Endothelial cell of umbilical vein (primary cell): Measurements from ENCODE around the gene TP53RK. TPM values are rescaled to one million over a fixed set of nuclear protein-coding genes. Genes with fewer than 3 reads are reported as not detected.

ENCODE experiments used
- BruUV-seq: library from RNA; stranded (reverse); fragments of 400-500 nt; replicated peaks from 2 replicates; lab custom pipeline; 2021; lab: Mats Ljungman, UMichigan
- CTCF ChIA-PET: fragments of 300-600, 350-600 bp; sonication (Branson Sonifier 250); formaldehyde crosslinking; loops from one replicate; lab custom pipeline; 2021; ENCODE audit warnings: antibody characterized with exemption, inconsistent platforms; lab: Charles Lee
- POLR2A ChIA-PET: fragments of 300-600, 350-600 bp; sonication (Branson Sonifier 250); formaldehyde crosslinking; loops from one replicate; lab custom pipeline; 2021; ENCODE audit warnings: antibody characterized with exemption, inconsistent platforms; lab: Charles Lee
- DNase-seq: peaks from one replicate; pipeline ENCODE4 v3.0.0-alpha.2; 2011; ENCODE audit warnings: low read depth, low spot score
- FAIRE-seq: peaks from 2 replicates; lab custom pipeline; 2011; peaks lifted over from hg19 to GRCh38; lab: Jason Lieb, UNC
- H2AFZ ChIP-seq: 2 replicates; pipeline ENCODE4 v1.6.0; 2012; ENCODE audit warnings: low read depth, low read length, control low read depth, inconsistent platforms
- H3K27ac ChIP-seq: 2 replicates; pipeline ENCODE4 v1.5.1; 2011; ENCODE audit warnings: low read depth, mild to moderate bottlenecking, control low read depth, low read length, moderate library complexity; ENCODE audit not compliant: insufficient read depth
- H3K27me3 ChIP-seq, 2 experiments: 2 replicates each; pipeline versions ENCODE4 v1.6.0 to v1.6.1; 2011; ENCODE audit warnings: low read length in 2 of 2, mixed read lengths in 1 of 2; ENCODE audit not compliant: control insufficient read depth in 2 of 2, insufficient read depth in 2 of 2
- H3K36me3 ChIP-seq, 2 experiments: 2 replicates in 1 of 2; 3 replicates in 1 of 2; pipeline ENCODE4 v1.5.1; 2011; ENCODE audit warnings: low read length in 2 of 2, mild to moderate bottlenecking in 1 of 2, moderate library complexity in 1 of 2; ENCODE audit not compliant: control insufficient read depth in 2 of 2, insufficient read depth in 2 of 2; ENCODE audit errors: extremely low read depth in 1 of 2
- H3K4me1 ChIP-seq: 3 replicates; pipeline ENCODE4 v1.5.1; 2011; ENCODE audit warnings: mild to moderate bottlenecking, low read length; ENCODE audit not compliant: control insufficient read depth, insufficient read depth; ENCODE audit errors: extremely low read depth
- H3K4me2 ChIP-seq: 2 replicates; pipeline ENCODE4 v1.6.1; 2011; ENCODE audit warnings: low read length, control low read depth, mixed read lengths; ENCODE audit not compliant: insufficient read depth
- H3K4me3 ChIP-seq, 3 experiments: fragments of 200-600 bp in 1 of 3; sonication (generic), shearing (Covaris generic) in 1 of 3; replicated peaks in 1 of 3; 2 replicates each; pipeline ENCODE4 v1.5.1; 2011 to 2016; ENCODE audit warnings: control low read depth in 3 of 3, low read length in 3 of 3, mild to moderate bottlenecking in 2 of 3, inconsistent platforms in 1 of 3, low read depth in 1 of 3, moderate library complexity in 1 of 3; ENCODE audit not compliant: insufficient read depth in 1 of 3
- H3K79me2 ChIP-seq: 2 replicates; pipeline ENCODE4 v1.6.0; 2012; ENCODE audit warnings: low read length, inconsistent platforms; ENCODE audit not compliant: control insufficient read depth, insufficient read depth
- H3K9ac ChIP-seq: replicated peaks from 2 replicates; pipeline ENCODE3; 2011; ENCODE audit warnings: low read length, control low read depth; ENCODE audit not compliant: insufficient read depth; ENCODE audit errors: extremely low read depth
- H3K9me1 ChIP-seq: replicated peaks from 3 replicates; pipeline ENCODE4 v1.6.0; 2011; ENCODE audit warnings: mild to moderate bottlenecking, low read length; ENCODE audit not compliant: control insufficient read depth, insufficient read depth; ENCODE audit errors: extremely low read depth
- H3K9me3 ChIP-seq: replicated peaks from 2 replicates; pipeline ENCODE4 v1.5.1; 2012; ENCODE audit warnings: low read length, inconsistent platforms; ENCODE audit not compliant: control insufficient read depth, insufficient read depth
- H4K20me1 ChIP-seq: replicated peaks from 2 replicates; pipeline ENCODE3; 2011; ENCODE audit warnings: mild to moderate bottlenecking, low read length; ENCODE audit not compliant: control insufficient read depth, insufficient read depth; ENCODE audit errors: extremely low read depth
- CTCF ChIP-seq, 2 donors: IDR thresholded peaks; 1 replicate in 1 of 2; 2 replicates in 1 of 2; pipeline ENCODE4 v1.5.1; 2011; ENCODE audit warnings: low read length in 2 of 2, mild to moderate bottlenecking in 2 of 2, moderate library complexity in 2 of 2, control low read depth in 1 of 2, inconsistent platforms in 1 of 2, low read depth in 1 of 2; ENCODE audit not compliant: insufficient read depth in 1 of 2; ENCODE audit errors: extremely low read depth in 1 of 2
- EZH2 ChIP-seq: IDR thresholded peaks from 2 replicates; pipeline ENCODE4 v1.6.1; 2012; ENCODE audit warnings: borderline replicate concordance, low read depth, mild to moderate bottlenecking, moderate library complexity, low read length, inconsistent platforms; ENCODE audit not compliant: severe bottlenecking
- FOS ChIP-seq: IDR thresholded peaks from 2 replicates; pipeline ENCODE4 v1.6.1; 2011; ENCODE audit warnings: mild to moderate bottlenecking, low read length, moderate library complexity, borderline replicate concordance; ENCODE audit not compliant: insufficient read depth
- GATA2 ChIP-seq: IDR thresholded peaks from 2 replicates; pipeline ENCODE4 v1.7.0; 2011; ENCODE audit warnings: low read depth, mild to moderate bottlenecking, moderate library complexity, mixed read lengths, low read length; ENCODE audit not compliant: insufficient read length, insufficient read depth
- JUN ChIP-seq: IDR thresholded peaks from 2 replicates; pipeline ENCODE4 v1.6.1; 2011; ENCODE audit warnings: borderline replicate concordance, low read depth; ENCODE audit not compliant: insufficient read length, insufficient read depth
- MAX ChIP-seq: IDR thresholded peaks from 2 replicates; pipeline ENCODE4 v1.6.1; 2011; ENCODE audit not compliant: insufficient read depth, insufficient read length
- MYC ChIP-seq: IDR thresholded peaks from one replicate; pipeline ENCODE4 v1.6.1; 2011; ENCODE audit warnings: mild to moderate bottlenecking, low read depth, low read length
- POLR2A ChIP-seq: IDR thresholded peaks from 2 replicates; pipeline ENCODE4 v1.6.1; 2012; ENCODE audit warnings: low read depth, mild to moderate bottlenecking, control low read depth, low read length
- POLR2AphosphoS5 ChIP-seq: IDR thresholded peaks from 2 replicates; pipeline ENCODE4 v1.6.1; 2012; ENCODE audit warnings: low read depth, mild to moderate bottlenecking, control low read depth, low read length, moderate library complexity; ENCODE audit not compliant: insufficient read depth
- dilution Hi-C: fragments of 300-500 bp; cut with MboI; formaldehyde crosslinking; loops from one replicate; pipeline ENCODE4 v1.15.0; 2019; ENCODE audit warnings: low sequenced_read_pairs; ENCODE audit not compliant: extremely low pct_ligation_motif_present
- intact Hi-C: fragments of 100-400 bp; cut with micrococcal nuclease; formaldehyde crosslinking; loops from one replicate; pipeline ENCODE4 v1.10.0; 2022
- polyA plus RNA-seq, 4 experiments: library from polyadenylated mRNA; depleted of rRNA in 3 of 4; stranded (reverse) in 3 of 4; unstranded in 1 of 4; fragments of >200 nt; gene quantifications; 2 replicates each; pipeline versions ENCODE4 v1.2.1 to v1.2.3, GENCODE V29; 2011 to 2012; ENCODE audit warnings: missing spikeins in 1 of 4
- total RNA-seq: library from RNA; stranded (reverse); gene quantifications from 2 replicates; pipeline ENCODE4 v1.2.3, GENCODE V29; 2021

The TP53RK gene
- total and polyA plus RNA-seq, 2 donors (not counting 3 experiments of a cell fraction or from before 2014, with no cell fraction given) = 7.0 to 13.1 TPM

- dilution Hi-C loops (no loop called here), intact Hi-C loops (no loop called here)
- H3K79me2 ChIP-seq = no peaks in the 10 kb centered on the region
- H2AFZ ChIP-seq = no peak overlapping the region
- H3K27ac ChIP-seq = no peak overlapping the region
- H3K4me3 ChIP-seq = no peak overlapping the region
- H3K36me3 ChIP-seq = no peaks in the 10 kb centered on the region
- no peaks in the 10 kb centered on the region for H3K27me3 ChIP-seq
- H3K9ac ChIP-seq = no peak overlapping the region
- no peak for FAIRE-seq
- no TSS peak for BruUV-seq
- H3K4me1 ChIP-seq = no peaks in the 10 kb centered on the region
- ChIA-PET CTCF (no interaction called here), POLR2A (no interaction called here)
- H4K20me1 ChIP-seq = no peaks in the 10 kb centered on the region
- H3K4me2 ChIP-seq = no peak overlapping the region
- TF ChIP-seq CTCF (IDR thresholded peaks at IDR 0.05; ENCODE audit: extremely low read depth in 1 of 2, insufficient read depth in 1 of 2, low read depth in 1 of 2, low read length in 2 of 2) (no peak), MYC (no peak), POLR2A (no peak), GATA2 (no peak), JUN (no peak), POLR2AphosphoS5 (no peak), FOS (no peak), EZH2 (no peak), MAX (no peak)
- H3K9me3 ChIP-seq = no peaks in the 10 kb centered on the region
- H3K9me1 ChIP-seq = no peaks in the 10 kb centered on the region
- no peak for DNase-seq
Measured at GRCh38 chr20:46657618-46658017, 31.6 kb downstream of the TP53RK start.
